Astrocyte of the spinal cord (primary cell): ENCODE results near the gene UBAC2.

ENCODE experiments used
- DNase-seq: peaks from one replicate; pipeline ENCODE4 v3.0.0; 2011; ENCODE audit warnings: low read depth, low spot score
- H3K4me3 ChIP-seq: 2 replicates; pipeline ENCODE4 v1.5.1; 2011; ENCODE audit warnings: low read depth, mild to moderate bottlenecking, low read length, moderate library complexity
- in situ Hi-C: cut with HindIII; loops from 2 replicates; pipeline ENCODE4 v1.10.0; 2017; ENCODE audit warnings: low sequenced_read_pairs
- TF ChIP-seq, protein P1 (sequence below): IDR thresholded peaks from 2 replicates; pipeline ENCODE4 v1.5.1; 2012; ENCODE audit warnings: low read depth, mild to moderate bottlenecking, low read length, inconsistent platforms

Gene UBAC2

DNA sequence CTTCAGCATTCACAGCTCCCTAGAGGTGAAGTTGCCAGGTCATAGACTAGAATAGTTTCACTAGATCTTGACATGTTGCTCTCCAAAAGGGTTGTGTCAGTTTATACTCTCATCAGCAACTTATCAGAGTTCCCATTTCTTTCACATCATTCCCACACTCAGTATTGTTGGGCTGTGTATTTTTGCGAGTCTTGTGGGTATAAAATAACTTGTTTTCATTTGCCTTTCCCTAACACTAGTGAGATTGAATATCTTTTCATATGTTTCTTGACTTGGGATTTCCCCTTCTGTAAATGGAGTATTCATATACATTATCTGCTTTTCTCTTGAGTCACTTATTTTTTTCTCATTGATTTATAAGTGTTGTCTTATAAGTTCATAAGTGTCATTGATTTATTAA lies 161.7 kb downstream of the UBAC2 start:
- TF ChIP-seq, protein P1, sequence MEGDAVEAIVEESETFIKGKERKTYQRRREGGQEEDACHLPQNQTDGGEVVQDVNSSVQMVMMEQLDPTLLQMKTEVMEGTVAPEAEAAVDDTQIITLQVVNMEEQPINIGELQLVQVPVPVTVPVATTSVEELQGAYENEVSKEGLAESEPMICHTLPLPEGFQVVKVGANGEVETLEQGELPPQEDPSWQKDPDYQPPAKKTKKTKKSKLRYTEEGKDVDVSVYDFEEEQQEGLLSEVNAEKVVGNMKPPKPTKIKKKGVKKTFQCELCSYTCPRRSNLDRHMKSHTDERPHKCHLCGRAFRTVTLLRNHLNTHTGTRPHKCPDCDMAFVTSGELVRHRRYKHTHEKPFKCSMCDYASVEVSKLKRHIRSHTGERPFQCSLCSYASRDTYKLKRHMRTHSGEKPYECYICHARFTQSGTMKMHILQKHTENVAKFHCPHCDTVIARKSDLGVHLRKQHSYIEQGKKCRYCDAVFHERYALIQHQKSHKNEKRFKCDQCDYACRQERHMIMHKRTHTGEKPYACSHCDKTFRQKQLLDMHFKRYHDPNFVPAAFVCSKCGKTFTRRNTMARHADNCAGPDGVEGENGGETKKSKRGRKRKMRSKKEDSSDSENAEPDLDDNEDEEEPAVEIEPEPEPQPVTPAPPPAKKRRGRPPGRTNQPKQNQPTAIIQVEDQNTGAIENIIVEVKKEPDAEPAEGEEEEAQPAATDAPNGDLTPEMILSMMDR, result no peak
- no peak for DNase-seq
- H3K4me3 ChIP-seq, result no peak overlapping the region
- in situ Hi-C loops, result no loop called here

- H3K4me3 ChIP-seq, result no peak overlapping the region
- TF ChIP-seq, protein P1, result no peak
- in situ Hi-C loops, result no loop called here
- no peak for DNase-seq
Measured at GRCh38 chr13:99363391-99363790, 162.7 kb downstream of the UBAC2 start.

GRCh38 chr13:99363949-99364348 lies 163.3 kb downstream of the UBAC2 start:
- no peak overlapping the region for H3K4me3 ChIP-seq
- in situ Hi-C loops, result no loop called here
- TF ChIP-seq, protein P1, result no peak
- DNase-seq, result no peak

DNA sequence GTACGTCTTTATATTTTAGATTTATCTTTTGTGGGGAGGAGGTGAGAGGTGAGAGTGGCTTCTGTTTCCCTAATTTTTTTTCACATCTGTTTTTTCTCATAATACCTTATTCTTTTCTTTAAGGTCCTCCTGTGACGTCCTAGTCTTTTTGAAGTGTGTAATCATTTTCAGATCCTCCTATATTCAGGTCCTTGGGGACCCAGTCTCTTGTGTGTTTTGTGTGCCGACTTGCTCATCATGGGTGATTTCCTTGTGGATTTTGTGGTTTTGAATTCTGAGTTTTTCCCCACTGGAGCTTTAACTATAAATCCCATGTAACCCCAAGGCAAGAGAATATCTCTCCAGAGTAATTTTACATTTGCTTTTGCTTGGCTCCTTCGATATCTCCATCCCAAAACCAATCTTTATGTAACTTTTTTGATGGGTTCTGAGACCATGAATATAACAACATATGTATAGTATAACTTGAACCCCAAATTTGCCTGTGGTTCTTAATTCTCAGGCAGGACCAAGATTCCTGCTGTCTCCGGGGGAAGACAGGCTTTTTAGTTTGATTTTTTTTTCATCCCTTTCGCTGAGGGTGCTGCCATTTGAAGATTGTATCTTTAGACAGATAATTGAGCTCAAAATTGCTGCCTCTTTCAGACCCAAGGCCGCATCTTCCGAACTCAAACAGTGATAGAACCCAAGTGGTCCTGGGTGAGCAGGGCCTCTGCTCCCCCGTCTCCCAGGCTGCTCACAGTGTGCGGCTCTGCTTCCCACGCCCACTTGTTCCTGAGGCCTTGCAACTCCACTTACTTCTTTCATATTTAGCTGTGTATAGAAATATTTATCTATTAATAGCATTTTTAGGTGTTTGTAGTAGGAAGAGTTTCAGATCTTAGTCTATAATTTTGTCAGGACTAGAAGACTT lies 165.7 kb downstream of the UBAC2 start:
- DNase-seq, result no peak
- no peak overlapping the region for H3K4me3 ChIP-seq
- TF ChIP-seq, protein P1, result no peak
- in situ Hi-C loops, result no loop called here

DNA sequence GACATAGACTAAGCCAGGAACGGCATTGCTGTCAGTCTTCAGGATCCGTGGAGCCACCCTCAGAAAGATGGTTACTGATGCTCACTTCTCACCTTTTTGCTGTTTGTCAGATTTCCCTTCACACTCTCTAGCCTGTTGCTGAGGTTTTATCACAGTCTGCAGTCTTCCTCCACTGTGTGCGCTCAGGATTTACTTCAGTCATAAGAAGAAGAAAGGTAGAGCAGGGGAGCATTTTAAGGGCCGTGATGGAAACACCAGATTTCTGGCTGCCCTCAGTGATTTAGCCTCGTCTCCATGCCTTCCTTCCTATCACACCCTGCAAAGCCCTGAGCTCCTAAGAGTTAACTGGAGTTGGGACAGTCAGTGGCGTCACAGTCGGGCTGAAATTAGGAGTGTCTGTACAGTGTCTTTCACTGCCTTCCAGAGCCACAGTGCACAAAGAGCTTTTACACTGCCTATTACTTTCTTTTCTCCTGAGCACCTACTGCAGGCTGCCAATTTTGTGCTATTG lies 166.5 kb downstream of the UBAC2 start:
- no peak for DNase-seq
- TF ChIP-seq, protein P1, result no peak
- no peak overlapping the region for H3K4me3 ChIP-seq
- in situ Hi-C loops, result no loop called here

DNA sequence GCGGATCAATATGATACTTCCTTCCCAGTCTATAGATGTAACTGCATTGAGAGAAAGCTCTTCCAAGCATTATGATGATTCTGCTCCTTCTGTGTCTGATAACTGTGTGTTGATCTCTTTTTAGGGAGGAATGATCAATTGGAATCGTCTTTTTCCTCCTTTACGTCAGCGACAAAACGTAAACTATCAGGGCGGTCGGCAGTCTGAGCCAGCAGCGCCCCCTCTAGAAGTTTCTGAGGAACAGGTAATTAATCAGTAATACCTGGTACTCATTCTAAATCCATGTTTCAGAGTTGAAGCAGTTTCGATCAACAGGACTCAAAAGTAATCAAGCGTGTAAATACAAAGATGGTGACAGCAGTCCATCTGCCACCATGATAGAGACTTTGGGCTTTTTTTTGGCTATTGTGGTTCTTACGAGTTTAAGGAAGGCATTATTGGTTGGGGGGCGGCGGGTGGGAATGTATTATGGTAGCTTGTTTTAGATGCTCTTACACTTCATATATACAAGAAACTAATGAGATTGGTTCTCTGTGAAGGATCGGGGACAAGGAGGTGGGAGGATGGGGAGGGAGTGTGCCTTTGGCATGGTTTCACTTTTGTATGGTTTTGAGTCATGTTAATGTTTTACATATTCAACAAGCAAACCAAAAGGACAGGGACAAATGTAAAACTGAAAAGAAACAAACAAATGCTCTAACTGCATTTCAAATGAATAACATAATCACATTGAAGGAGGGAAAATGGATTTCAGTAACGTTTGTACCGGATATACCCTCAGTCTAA lies 167.2 kb downstream of the UBAC2 start:
- in situ Hi-C loops, result no loop called here
- H3K4me3 ChIP-seq, result no peak overlapping the region
- TF ChIP-seq, protein P1, result no peak
- no peak for DNase-seq
